HG03558 (cell line): Measurements from ENCODE around the gene GPR78.
"Not testable (repeated sequence)": the region's sequence is repeated elsewhere in the genome, so short reads cannot be mapped to it uniquely, and the experiment has no call there.

ENCODE experiments used
- ATAC-seq: cut with Tn5 transposase; IDR thresholded peaks from one replicate; pipeline ENCODE4 v1.9.1; 2021; ENCODE audit warnings: moderate number of reproducible peaks; ENCODE audit not compliant: unreplicated experiment; ENCODE audit errors: extremely low read depth

The GPR78 gene

GRCh38 chr4:8560265-8561047 lies 19.7 kb upstream of the GPR78 start:
- no peak for ATAC-seq

GRCh38 chr4:8564595-8564994 lies 15.6 kb upstream of the GPR78 start:
- no peak for ATAC-seq

GRCh38 chr4:8568068-8568668 lies 12.0 kb upstream of the GPR78 start:
- no peak for ATAC-seq

- no peak for ATAC-seq
These were observed 10.0 kb upstream of the GPR78 start for GRCh38 chr4:8570201-8570600.

DNA sequence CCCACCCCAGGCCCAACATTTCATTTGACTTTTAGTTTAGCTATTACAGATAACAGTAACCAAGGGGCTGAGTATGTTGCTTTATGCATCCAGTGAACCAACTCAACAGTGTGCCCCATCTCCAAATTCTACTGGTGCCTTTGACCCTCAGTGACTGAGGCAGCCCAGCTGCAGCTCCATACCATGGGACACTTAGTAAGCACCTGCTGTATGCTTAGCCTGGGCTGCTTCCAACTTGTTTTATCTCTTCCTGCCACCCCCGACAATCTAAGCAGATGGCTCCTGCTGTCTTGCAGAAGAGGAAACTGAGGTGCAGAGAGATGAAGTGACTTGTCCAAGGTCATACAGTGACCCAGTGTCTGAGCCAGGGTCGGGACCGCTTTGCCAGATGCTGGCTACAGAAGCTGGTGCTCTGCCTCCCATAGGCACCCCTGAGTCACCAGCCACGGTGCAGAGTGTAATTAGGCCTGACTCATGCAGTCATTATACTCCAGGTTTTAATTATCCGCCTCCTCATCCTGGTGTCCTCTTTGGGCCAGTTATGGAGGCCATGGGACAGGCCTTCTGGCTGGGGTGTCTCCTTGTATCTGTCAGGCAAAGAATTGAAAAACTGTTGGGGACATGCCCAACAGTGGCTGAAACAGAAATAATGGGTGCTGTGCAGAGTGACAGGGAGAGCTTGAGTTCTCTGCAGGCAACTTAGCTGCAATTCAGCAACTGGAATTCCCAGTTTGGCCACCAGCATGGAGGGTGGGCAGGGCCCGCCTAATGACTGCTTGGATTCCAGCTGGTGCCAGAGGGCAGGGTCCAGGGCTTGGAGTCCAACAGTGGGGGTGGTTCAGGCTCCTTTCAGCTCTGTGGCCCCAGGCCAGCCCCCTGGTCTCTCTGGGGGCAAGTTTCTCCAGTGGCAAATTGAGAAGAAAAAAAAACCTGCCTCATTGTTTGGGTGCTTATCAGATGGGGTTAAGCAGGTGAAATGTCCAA lies 8.2 kb upstream of the GPR78 start:
- no peak for ATAC-seq

- no peak for ATAC-seq
These were observed 6.9 kb upstream of the GPR78 start for GRCh38 chr4:8573266-8573665.

DNA sequence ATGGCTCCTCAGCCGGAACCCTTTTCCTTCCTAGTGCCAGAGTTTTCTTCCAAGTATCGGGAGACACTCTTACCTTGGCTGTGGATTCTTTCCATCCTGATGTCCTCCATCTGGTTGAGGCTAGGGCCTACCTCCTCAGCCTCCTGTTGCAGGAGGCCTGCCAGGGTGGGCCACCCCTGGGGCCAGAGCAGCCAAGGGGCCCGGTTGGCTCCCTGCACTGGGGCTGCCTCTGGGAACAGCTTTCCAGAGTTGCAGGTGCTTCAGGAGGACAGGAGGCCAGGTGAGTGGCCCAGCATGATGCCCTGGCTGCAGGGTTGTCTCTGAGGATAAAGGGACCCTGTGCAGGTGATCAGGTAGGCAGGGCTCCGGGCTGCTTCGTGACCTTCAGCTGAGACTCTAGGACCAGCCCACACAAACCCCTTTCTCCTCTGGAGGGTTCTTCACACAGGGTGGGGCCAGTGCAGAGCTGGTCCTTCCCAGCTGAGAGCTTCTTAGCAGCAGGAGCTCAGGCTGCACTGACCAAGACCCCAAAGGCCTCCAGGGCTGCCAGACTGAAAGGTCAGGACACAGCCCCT lies 5.3 kb upstream of the GPR78 start:
- no peak for ATAC-seq

- ATAC-seq, result no peak
These were observed 4.7 kb upstream of the GPR78 start for GRCh38 chr4:8575457-8575856.

GRCh38 chr4:8576591-8576990 lies 3.6 kb upstream of the GPR78 start:
- not testable (repeated sequence) for ATAC-seq

GRCh38 chr4:8577046-8577445 lies 3.1 kb upstream of the GPR78 start:
- ATAC-seq, result no peak

DNA sequence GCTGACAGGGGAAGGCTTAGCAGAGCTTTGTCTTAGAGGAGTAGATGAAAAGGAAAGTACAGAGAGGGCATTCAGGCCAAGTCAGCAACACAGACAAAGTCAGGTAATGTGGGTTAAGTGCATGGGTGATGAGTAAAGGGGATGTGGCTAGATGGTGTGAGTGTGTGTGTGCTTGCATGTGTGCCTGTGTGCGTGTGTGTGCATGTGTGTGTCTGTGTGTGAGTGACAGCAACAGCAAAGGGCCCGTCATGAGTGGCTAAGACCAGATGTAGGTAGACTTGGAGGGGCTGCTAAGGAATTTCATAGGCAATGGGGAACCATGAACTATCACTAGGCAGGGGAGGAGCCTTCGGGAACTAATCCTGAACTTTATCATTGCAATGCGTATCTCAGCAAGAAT lies 2.2 kb upstream of the GPR78 start:
- ATAC-seq, result no peak

DNA sequence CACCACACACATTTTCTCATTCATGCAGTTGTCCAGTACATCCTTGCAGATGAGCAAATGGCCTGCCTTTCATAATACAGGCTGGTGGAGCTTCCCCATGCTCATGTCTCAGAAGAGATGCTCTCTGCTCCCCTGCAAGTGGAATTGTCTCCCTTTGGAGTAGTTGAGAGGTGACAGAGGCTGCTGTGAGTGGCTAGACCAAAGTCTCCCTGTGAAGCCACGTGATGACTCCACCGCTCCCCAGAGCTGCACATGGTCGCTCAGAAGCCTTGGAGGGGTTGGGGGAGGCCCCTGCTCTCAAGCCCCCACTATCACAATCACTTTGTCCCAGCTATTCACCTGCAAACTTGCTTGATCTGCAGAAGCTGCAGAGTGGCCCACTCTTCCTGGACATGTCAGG lies 1.5 kb upstream of the GPR78 start:
- ATAC-seq, result no peak

DNA sequence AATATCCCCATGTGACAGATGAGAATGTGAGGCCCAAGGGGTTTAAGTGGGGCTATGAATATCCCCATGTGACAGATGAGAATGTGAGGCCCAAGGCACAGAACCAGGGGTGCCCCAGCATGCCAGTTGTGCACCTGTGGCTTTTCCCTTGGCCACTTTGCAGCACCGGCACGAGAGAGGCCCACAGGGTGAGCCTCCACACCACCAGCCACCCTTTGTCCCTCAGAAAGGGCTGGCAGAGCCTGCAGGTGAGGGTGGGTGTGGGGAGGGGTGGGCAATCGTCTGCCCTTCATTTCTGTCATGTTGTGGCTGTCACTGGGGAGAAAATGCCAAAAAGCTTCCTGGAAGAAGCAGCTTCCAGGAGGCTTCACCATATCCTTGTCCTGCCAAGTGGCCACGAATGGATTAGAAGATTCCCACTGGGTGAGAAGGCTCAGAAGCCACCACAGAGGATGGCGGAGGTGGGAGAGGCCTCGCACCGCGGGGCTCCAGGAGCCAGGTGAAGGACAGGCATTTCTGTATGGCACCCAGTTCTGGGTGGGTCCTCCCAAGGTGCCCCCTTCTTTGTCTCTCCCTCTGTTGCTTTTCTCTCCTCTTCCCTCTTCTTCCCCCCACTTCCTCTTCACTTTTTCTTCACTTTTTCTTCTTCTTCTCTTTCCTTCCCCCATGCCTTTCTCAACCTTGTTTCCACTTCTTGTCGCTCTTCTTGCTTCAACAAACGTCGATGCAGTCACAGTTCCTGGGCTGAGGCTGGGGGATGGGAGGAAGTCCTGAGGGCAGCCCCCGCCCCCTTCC lies 469 bp upstream of the GPR78 start:
- no peak for ATAC-seq

DNA sequence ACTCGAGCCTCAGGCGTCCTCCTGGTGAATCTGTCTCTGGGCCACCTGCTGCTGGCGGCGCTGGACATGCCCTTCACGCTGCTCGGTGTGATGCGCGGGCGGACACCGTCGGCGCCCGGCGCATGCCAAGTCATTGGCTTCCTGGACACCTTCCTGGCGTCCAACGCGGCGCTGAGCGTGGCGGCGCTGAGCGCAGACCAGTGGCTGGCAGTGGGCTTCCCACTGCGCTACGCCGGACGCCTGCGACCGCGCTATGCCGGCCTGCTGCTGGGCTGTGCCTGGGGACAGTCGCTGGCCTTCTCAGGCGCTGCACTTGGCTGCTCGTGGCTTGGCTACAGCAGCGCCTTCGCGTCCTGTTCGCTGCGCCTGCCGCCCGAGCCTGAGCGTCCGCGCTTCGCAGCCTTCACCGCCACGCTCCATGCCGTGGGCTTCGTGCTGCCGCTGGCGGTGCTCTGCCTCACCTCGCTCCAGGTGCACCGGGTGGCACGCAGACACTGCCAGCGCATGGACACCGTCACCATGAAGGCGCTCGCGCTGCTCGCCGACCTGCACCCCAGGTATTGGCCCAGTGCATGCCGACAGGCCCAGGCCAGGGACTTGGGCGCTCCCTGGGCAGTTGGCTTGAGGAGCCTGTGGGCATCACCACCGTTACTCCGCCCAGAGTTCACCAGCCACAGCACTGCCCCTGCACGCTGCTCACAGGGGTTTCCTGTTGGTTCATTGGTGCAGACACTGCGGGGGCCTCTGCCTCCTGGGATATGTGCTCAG lies 1.1 kb downstream of the GPR78 start:
- ATAC-seq, result no peak

DNA sequence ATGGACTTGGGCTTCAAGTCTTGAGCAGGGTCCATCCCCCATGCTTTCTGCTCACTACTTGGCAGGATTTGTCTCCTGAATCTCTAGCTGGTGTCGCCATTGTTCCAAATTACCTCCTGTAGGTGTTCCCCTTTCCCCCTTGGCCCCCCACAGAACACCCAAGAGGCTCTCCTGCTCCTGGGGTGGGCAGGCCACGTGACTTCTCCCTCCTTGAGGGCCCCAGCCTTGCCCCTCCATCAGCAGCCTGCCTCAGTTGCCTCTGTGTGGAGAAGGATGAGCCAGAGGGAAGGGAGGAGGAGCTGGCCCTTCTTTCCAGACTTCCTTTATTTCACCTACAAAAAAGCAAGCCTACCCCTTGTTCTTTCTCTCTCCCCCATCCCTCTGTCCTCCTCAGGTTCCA lies 1.8 kb downstream of the GPR78 start:
- no peak for ATAC-seq

DNA sequence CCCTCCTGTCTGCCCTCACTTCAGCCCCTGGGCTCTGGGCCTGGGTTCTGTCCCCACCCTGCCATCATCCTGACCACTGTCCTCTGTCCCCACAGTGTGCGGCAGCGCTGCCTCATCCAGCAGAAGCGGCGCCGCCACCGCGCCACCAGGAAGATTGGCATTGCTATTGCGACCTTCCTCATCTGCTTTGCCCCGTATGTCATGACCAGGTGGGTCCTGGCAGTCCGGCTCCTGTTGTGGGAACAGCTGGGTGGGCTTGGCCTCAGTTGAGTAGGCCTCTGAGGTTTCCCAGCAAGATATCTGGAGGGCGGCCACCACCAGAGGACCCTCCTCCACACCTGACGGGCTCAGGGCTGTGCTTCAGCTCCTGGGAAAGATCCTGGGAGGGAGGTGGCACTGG lies 2.2 kb downstream of the GPR78 start:
- ATAC-seq, result no peak

DNA sequence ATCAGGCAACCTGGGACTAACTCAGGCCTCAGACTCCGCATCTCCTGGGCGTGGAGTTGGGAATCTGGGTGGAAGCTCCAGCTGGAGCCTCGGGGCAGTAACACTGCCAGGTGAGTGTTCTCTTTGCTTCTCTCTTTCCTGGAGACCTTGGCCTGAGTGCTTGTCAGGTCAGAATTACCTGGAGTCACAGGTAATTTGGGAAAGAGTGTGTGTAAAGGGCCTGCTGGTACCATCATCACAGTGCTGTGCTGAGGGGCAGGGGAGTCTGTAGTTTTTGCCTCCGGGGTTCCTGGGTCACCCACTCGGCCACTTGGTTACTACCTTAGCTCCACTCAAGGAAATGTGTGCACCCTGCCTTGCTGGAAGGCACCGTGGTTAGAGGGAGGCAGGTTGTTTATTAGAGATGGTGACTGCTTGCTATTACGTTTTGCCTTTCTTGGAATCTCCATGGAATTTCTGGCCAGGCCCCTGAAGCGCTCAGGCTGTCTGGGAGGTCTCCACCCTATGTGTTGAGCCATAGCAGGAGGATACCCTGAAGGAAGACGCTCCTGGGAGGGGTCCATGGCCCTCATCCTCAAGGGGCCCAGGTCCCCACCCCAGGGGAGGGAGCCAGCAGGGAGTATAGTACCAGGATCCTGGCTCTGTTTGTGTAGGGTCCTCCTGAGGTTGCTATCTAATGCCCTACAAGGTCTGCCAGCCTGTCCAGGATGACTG lies 2.9 kb downstream of the GPR78 start:
- no peak for ATAC-seq

GRCh38 chr4:8583655-8584025 lies 3.4 kb downstream of the GPR78 start:
- ATAC-seq, result no peak

- ATAC-seq, result no peak
These were observed 5.0 kb downstream of the GPR78 start for GRCh38 chr4:8585186-8585585.
